Dendritic cell treated with granulocyte-macrophage colony-stimulating factor and Interleukin-4, amounts not matched to agents 40 ng/mL and 50 ng/mL, for 4 days (primary cell): Measurements from ENCODE around the gene OR6B1.
"Not testable (repeated sequence)": the region's sequence is repeated elsewhere in the genome, so short reads cannot be mapped to it uniquely, and the experiment has no call there.

Experiments
- H3K27ac Mint-ChIP-seq: one replicate; pipeline ENCODE4 v1.8.0; 2022; ENCODE audit warnings: mild to moderate bottlenecking, mixed read lengths
- H3K27me3 Mint-ChIP-seq: one replicate; pipeline ENCODE4 v1.8.0; 2022; ENCODE audit warnings: mild to moderate bottlenecking, mixed read lengths
- H3K36me3 Mint-ChIP-seq: one replicate; pipeline ENCODE4 v1.8.0; 2022; ENCODE audit warnings: low read depth, mixed read lengths
- H3K4me1 Mint-ChIP-seq: one replicate; pipeline ENCODE4 v1.8.0; 2022; ENCODE audit warnings: low read depth, mixed read lengths
- H3K4me3 Mint-ChIP-seq: one replicate; pipeline ENCODE4 v1.8.0; 2022; ENCODE audit warnings: mild to moderate bottlenecking, moderate library complexity, mixed read lengths
- H3K9me3 Mint-ChIP-seq: one replicate; pipeline ENCODE4 v1.8.0; 2022; ENCODE audit warnings: mixed read lengths
- intact Hi-C: fragments of 100-400 bp; cut with micrococcal nuclease; formaldehyde crosslinking; loops from one replicate; pipeline ENCODE4 v1.15.0; 2022

Gene OR6B1

GRCh38 chr7:144037414-144038035 lies 37.4 kb downstream of the OR6B1 start:
- intact Hi-C loops, result no loop called here
- Mint-ChIP-seq H3K36me3 (no peaks in the 10 kb centered on the region), H3K27me3 (no peaks in the 10 kb centered on the region), H3K4me3 (no peak overlapping the region), H3K27ac (no peak overlapping the region), H3K9me3 (no peaks in the 10 kb centered on the region), H3K4me1 (no peaks in the 10 kb centered on the region)

- Mint-ChIP-seq H3K4me1 (no peaks in the 10 kb centered on the region), H3K36me3 (no peaks in the 10 kb centered on the region), H3K4me3 (no peak overlapping the region), H3K9me3 (no peaks in the 10 kb centered on the region), H3K27me3 (no peaks in the 10 kb centered on the region), H3K27ac (no peak overlapping the region)
- intact Hi-C loops, result no loop called here
Measured at GRCh38 chr7:144038887-144039286, 38.8 kb downstream of the OR6B1 start.

GRCh38 chr7:144048648-144049047 lies 48.5 kb downstream of the OR6B1 start, which contains the start of gene OR2A5:
Gene OR2A5 (plus strand): TSS chr7:144048948. CDS start chr7:144050402, 1,454 bp downstream.
- Mint-ChIP-seq H3K9me3 (no peaks in the 10 kb centered on the region), H3K27ac (no peak within 1 kb of the TSS), H3K36me3 (no peaks in the 10 kb centered on the region), H3K27me3 (no peaks in the 10 kb centered on the region), H3K4me1 (no peaks in the 10 kb centered on the region), H3K4me3 (no peak within 1 kb of the TSS)
- intact Hi-C loops, result no loop called here

GRCh38 chr7:144049491-144049890 lies 49.4 kb downstream of the OR6B1 start:
- H3K27ac Mint-ChIP-seq, result no peak overlapping the region
- no peak overlapping the region for H3K4me3 Mint-ChIP-seq
- intact Hi-C loops, result no loop called here
- no peaks in the 10 kb centered on the region for H3K36me3 Mint-ChIP-seq
- H3K9me3 Mint-ChIP-seq, result no peaks in the 10 kb centered on the region
- H3K27me3 Mint-ChIP-seq, result no peaks in the 10 kb centered on the region
- H3K4me1 Mint-ChIP-seq, result no peaks in the 10 kb centered on the region

- no peaks in the 10 kb centered on the region for H3K27me3 Mint-ChIP-seq
- no peaks in the 10 kb centered on the region for H3K4me1 Mint-ChIP-seq
- intact Hi-C loops, result no loop called here
- H3K36me3 Mint-ChIP-seq, result no peaks in the 10 kb centered on the region
- no peak overlapping the region for H3K27ac Mint-ChIP-seq
- H3K9me3 Mint-ChIP-seq, result no peaks in the 10 kb centered on the region
- no peak overlapping the region for H3K4me3 Mint-ChIP-seq
Measured at GRCh38 chr7:144050093-144050492, 50.0 kb downstream of the OR6B1 start.

- H3K27me3 Mint-ChIP-seq, H3K36me3 Mint-ChIP-seq, H3K27ac Mint-ChIP-seq, intact Hi-C loops, H3K4me3 Mint-ChIP-seq, H3K9me3 Mint-ChIP-seq, H3K4me1 Mint-ChIP-seq: not testable (repeated sequence)
Measured at GRCh38 chr7:144050884-144051283, 50.8 kb downstream of the OR6B1 start.

GRCh38 chr7:144057954-144058353 lies 57.8 kb downstream of the OR6B1 start:
- Mint-ChIP-seq H3K27ac (no peak overlapping the region), H3K27me3 (no peaks in the 10 kb centered on the region), H3K36me3 (no peaks in the 10 kb centered on the region), H3K4me1 (no peaks in the 10 kb centered on the region), H3K9me3 (no peaks in the 10 kb centered on the region), H3K4me3 (no peak overlapping the region)
- intact Hi-C loops, result no loop called here
